Right lobe of liver (tissue), 6 donors: Measurements from ENCODE around the gene ARL4D. TPM values are rescaled to one million over a fixed set of nuclear protein-coding genes. Genes with fewer than 3 reads are reported as not detected.
A peak's percentile ranks its signal among the peaks of the same experiment; 100 is the strongest.

Experiments used
- ATAC-seq, 4 donors: fragments of 200-7000 bp; cut with Tn5 transposase; one replicate each; pipeline ENCODE4 v1.9.1; 2020; ENCODE audit warnings: mild to moderate bottlenecking in 4 of 4, moderate library complexity in 4 of 4
- DNase-seq, 3 donors: peaks; one replicate each; pipeline ENCODE4 v3.0.0-alpha.2; 2020
- H3K27ac ChIP-seq, 3 donors: fragments of 200-600 bp; one replicate each; pipeline ENCODE4 v1.8.0; 2022
- H3K27me3 ChIP-seq, 2 donors: fragments of 200-600 bp; one replicate each; pipeline ENCODE4 v1.8.0; 2022
- H3K36me3 ChIP-seq, 4 donors: fragments of 200-600 bp; sonication (generic) in 1 of 4; one replicate each; pipeline versions ENCODE4 v1.5.1 to v1.8.0; 2017 to 2022; ENCODE audit warnings: control low read depth in 1 of 4
- H3K4me1 ChIP-seq, 4 donors: fragments of 200-600 bp; sonication (generic) in 1 of 4; one replicate each; pipeline versions ENCODE4 v1.5.1 to v1.8.0; 2017 to 2022; ENCODE audit warnings: control low read depth in 1 of 4
- H3K4me3 ChIP-seq, 3 donors: fragments of 200-600 bp; one replicate each; pipeline ENCODE4 v1.8.0; 2022
- H3K9me3 ChIP-seq, 4 donors: fragments of 200-600 bp; sonication (generic) in 1 of 4; one replicate each; pipeline versions ENCODE4 v1.5.1 to v1.8.0; 2017 to 2022; ENCODE audit warnings: control low read depth in 1 of 4
- CTCF ChIP-seq, 4 donors: fragments of 200-600 bp in 3 of 4; fragments of 450-650 bp in 1 of 4; IDR thresholded peaks; one replicate each; pipeline versions ENCODE4 v1.5.1 to v1.8.0; 2016 to 2022; ENCODE audit warnings: antibody characterized with exemption in 4 of 4, mild to moderate bottlenecking in 2 of 4
- POLR2A ChIP-seq: fragments of 450-650 bp; IDR thresholded peaks from one replicate; pipeline ENCODE4 v1.6.1; 2017; ENCODE audit warnings: antibody characterized with exemption, mild to moderate bottlenecking
- WGBS: methylation state at CpG from one replicate; pipeline ENCODE4 v1.1.6; 2018; ENCODE audit warnings: low coverage, low lambda C conversion rate; ENCODE audit not compliant: insufficient coverage; ENCODE audit errors: missing lambda C conversion rate; 5-methylcytosine and 5-hydroxymethylcytosine counted together
- intact Hi-C, 2 donors: fragments of 100-400 bp; cut with DNase I; formaldehyde crosslinking; loops; one replicate each; pipeline versions ENCODE4 v1.11.2 to v1.14.1; 2022
- total RNA-seq, 6 experiments: library from RNA; depleted of rRNA in 2 of 6; stranded (reverse); fragments of >200 nt in 2 of 6; fragmentation: NEBNext Ultra II Directional in 3 of 6; extraction: Animal tissue kit (Norgen Biotek cat#: 25700) in 3 of 6; gene quantifications; one replicate each; pipeline versions ENCODE4 v1.1.0 to v1.2.4, GENCODE V29; 2016 to 2023
- donor health status: DM: no; HTN: yes; CAD: no.
- donor health status: DM: no; HTN: no; CAD: no.
- donor health status: DM: no; HTN: no; CAD: no.
- donor health status: DM: no; HTN: yes; CAD: no.
- donor health status: DM: no; HTN: yes; CAD: no.

ARL4D gene
- total RNA-seq, 6 experiments from 2014 or later: 10.9 to 31.8 (median 13.2) TPM

DNA sequence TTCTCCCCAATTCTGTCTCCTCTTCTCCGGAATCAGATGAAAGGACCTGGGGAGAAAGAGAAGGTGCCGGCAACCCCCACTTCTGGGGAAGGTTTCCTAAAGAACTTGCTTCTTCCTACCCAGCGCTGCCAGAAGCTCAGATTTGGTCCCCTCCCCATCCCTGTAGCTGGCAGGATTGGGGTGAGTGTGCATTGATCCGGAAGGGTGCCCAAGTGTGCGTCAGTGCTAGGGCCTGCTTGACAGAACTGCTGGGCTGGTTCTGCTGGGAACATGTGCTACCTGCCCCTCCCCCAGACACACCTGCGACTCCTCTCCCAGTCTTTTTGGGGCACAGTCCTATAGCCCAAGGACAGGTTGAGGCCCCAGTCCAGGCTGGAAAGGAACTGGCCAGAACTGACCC lies 3.3 kb downstream of the ARL4D start:
- TF ChIP-seq CTCF (IDR thresholded peaks at IDR 0.05) (no peak), POLR2A (no peak)
- peak in 1 of 4 donors; percentile 10 for ATAC-seq
- no peaks in the 10 kb centered on the region for H3K9me3 ChIP-seq
- intact Hi-C loops: loop anchor here in 1 of 2 donors (10.0 kb wide), 1 partner anchor 63 kb away; no protein-coding TSS in a partner anchor
- H3K27ac ChIP-seq: peak overlapping the region in 1 of 3 donors; percentile 63
- H3K36me3 ChIP-seq: peaks cover 0 to 10% (median 0%) of the 10 kb centered on the region in 4 donors
- 100% methylated on average over 1 of the region's 6 CpGs for WGBS
- no peak overlapping the region for H3K4me3 ChIP-seq
- no peaks in the 10 kb centered on the region for H3K27me3 ChIP-seq
- peaks cover 0 to 22% (median 6%) of the 10 kb centered on the region in 4 donors for H3K4me1 ChIP-seq
- DNase-seq: peak in 1 of 3 donors; percentile 68

- TF ChIP-seq POLR2A: no peak
- TF ChIP-seq CTCF (IDR thresholded peaks at IDR 0.05): no peak
- peaks cover 0 to 22% (median 6%) of the 10 kb centered on the region in 4 donors for H3K4me1 ChIP-seq
- H3K9me3 ChIP-seq: no peaks in the 10 kb centered on the region
- H3K36me3 ChIP-seq: peaks cover 0 to 10% (median 0%) of the 10 kb centered on the region in 4 donors
- no peaks in the 10 kb centered on the region for H3K27me3 ChIP-seq
- DNase-seq (no peak), ATAC-seq (no peak)
- intact Hi-C loops: loop anchor here in 1 of 2 donors (10.0 kb wide), 1 partner anchor 62 kb away; no protein-coding TSS in a partner anchor
- 29% methylated on average over 1 of the region's 3 CpGs for WGBS
- H3K4me3 ChIP-seq: no peak overlapping the region
- peak overlapping the region in 1 of 3 donors; percentile 63 for H3K27ac ChIP-seq
These were observed 3.8 kb downstream of the ARL4D start for GRCh38 chr17:43402567-43402966.

- H3K27ac ChIP-seq: no peak overlapping the region
- intact Hi-C loops: loop anchor here in 1 of 2 donors (10.0 kb wide), 1 partner anchor 61 kb away; no protein-coding TSS in a partner anchor
- TF ChIP-seq CTCF (IDR thresholded peaks at IDR 0.05): no peak
- TF ChIP-seq POLR2A: no peak
- ATAC-seq: peak; percentile 7 to 65 (median 18)
- no peaks in the 10 kb centered on the region for H3K9me3 ChIP-seq
- WGBS: 77% methylated on average over 2 of the region's 5 CpGs
- peaks cover 0 to 14% (median 6%) of the 10 kb centered on the region in 4 donors for H3K4me1 ChIP-seq
- DNase-seq: no peak
- H3K36me3 ChIP-seq: peaks cover 0 to 10% (median 0%) of the 10 kb centered on the region in 4 donors
- H3K27me3 ChIP-seq: no peaks in the 10 kb centered on the region
- no peak overlapping the region for H3K4me3 ChIP-seq
These were observed 5.1 kb downstream of the ARL4D start for GRCh38 chr17:43403846-43404245.

- peaks cover 0 to under 1% (median 0%) of the 10 kb centered on the region in 4 donors for H3K36me3 ChIP-seq
- H3K4me1 ChIP-seq: peaks cover 0 to 31% (median 14%) of the 10 kb centered on the region in 4 donors
- no peak overlapping the region for H3K4me3 ChIP-seq
- intact Hi-C loops: loop anchor here in 1 of 2 donors (10.0 kb wide), 1 partner anchor 59 kb away; no protein-coding TSS in a partner anchor
- TF ChIP-seq CTCF (IDR thresholded peaks at IDR 0.05) (no peak), POLR2A (no peak)
- H3K27ac ChIP-seq: no peak overlapping the region
- ATAC-seq (no peak), DNase-seq (no peak)
- H3K27me3 ChIP-seq: no peaks in the 10 kb centered on the region
- no peaks in the 10 kb centered on the region for H3K9me3 ChIP-seq
These were observed 7.1 kb downstream of the ARL4D start for GRCh38 chr17:43405861-43406260.
